ENCODE measurements around the gene MYO3B.

Gene MYO3B

DNA sequence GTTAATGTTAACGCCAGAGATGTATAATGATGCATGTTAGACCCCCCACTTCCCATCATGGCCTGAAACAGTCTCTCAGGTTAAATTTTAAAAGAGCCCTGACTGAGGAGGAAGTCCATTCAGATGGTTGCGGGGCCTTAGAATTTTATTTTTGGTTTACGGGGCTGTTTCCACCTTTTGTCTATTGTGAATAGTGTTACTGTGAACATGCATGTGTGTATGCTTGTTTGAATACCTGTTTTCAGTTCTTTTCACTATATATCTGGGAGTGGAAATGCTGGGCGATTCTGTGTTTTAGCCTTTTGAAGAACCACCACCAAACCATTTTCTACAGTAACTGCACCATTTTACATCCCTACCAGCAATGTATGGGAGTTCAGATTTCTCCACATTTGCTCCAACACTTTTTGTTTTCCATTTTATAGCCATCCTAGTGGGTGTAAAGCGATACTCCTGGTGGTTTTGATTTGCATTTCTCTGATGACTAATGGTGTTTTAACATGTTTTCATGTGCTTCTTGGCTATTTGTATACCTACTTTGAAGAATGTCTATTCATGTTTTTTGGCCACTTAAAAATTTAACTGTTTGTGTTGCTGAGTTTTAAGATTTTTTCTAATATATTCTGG is 133.0 kb downstream of the MYO3B start:
- DNase-seq (no peak), ATAC-seq (ENCODE audit: insufficient read depth, low read depth) (no peak)
- no peak overlapping the region for H3K9ac ChIP-seq (ENCODE audit: low read depth, low read length)
- H3K4me1 ChIP-seq (ENCODE audit: insufficient read depth, low read length), result no peaks in the 10 kb centered on the region
- H3K4me3 ChIP-seq (ENCODE audit: low read depth in 1 of 2, low read length in 2 of 2), result no peak overlapping the region
- TF ChIP-seq CTCF (IDR thresholded peaks at IDR 0.05; ENCODE audit: borderline replicate concordance, extremely low read depth, low read length, poor library complexity, severe bottlenecking) (no peak), EZH2 (IDR thresholded peaks at IDR 0.05; ENCODE audit: borderline replicate concordance, low read depth, low read length, severe bottlenecking) (no peak)
- H3K27ac ChIP-seq (ENCODE audit: low read length), result no peak overlapping the region
- peaks cover 4% of the 10 kb centered on the region for H3K27me3 ChIP-seq (ENCODE audit: insufficient read depth, low read length, poor library complexity)
- H3K79me2 ChIP-seq (ENCODE audit: insufficient read depth, low read length), result no peaks in the 10 kb centered on the region
- H3K9me3 ChIP-seq (ENCODE audit: insufficient read depth, low read length, severe bottlenecking), result no peaks in the 10 kb centered on the region
- no peaks in the 10 kb centered on the region for H3K36me3 ChIP-seq (ENCODE audit: insufficient read depth, low read length)
- no peak overlapping the region for H3K4me2 ChIP-seq (ENCODE audit: insufficient read depth, low read length)
- H2AFZ ChIP-seq (ENCODE audit: low read depth, low read length), result no peak overlapping the region
- no peaks in the 10 kb centered on the region for H4K20me1 ChIP-seq (ENCODE audit: insufficient read depth, low read length)

DNA sequence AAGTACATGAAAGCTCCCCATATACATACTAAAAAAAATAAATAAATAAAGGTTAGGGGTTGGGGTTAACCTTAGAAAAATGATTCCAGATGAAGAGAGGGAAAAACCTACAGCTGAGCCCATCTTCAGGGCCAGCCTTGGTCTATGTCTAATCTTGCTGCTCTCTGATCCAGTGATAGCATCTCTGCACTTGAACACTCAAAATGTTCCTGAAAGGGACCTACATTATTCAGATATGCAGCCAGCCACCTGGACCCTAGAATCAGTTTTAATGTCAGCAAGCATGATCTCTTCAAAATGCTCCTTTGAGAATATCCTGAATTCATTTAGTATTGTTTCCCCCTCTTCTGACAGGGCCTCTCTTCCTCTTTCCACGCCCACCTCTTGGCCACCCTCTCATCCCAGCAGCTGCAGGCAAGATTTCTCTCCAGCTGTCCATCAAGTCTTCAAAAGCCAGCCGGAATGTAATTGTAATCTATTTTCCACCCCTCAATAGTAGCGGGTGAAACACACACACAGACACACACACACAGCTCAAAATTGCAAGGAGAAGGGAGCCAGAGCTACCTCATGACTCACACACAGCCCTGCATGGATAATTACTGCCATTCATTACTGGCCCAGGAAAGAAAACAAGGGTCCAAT is 135.5 kb downstream of the MYO3B start:
- TF ChIP-seq CTCF (IDR thresholded peaks at IDR 0.05; ENCODE audit: borderline replicate concordance, extremely low read depth, low read length, poor library complexity, severe bottlenecking) (no peak), EZH2 (IDR thresholded peaks at IDR 0.05; ENCODE audit: borderline replicate concordance, low read depth, low read length, severe bottlenecking) (no peak)
- H3K36me3 ChIP-seq (ENCODE audit: insufficient read depth, low read length), result no peaks in the 10 kb centered on the region
- no peaks in the 10 kb centered on the region for H3K4me1 ChIP-seq (ENCODE audit: insufficient read depth, low read length)
- no peak overlapping the region for H3K4me2 ChIP-seq (ENCODE audit: insufficient read depth, low read length)
- H3K79me2 ChIP-seq (ENCODE audit: insufficient read depth, low read length), result no peaks in the 10 kb centered on the region
- no peaks in the 10 kb centered on the region for H3K27me3 ChIP-seq (ENCODE audit: insufficient read depth, low read length, poor library complexity)
- H2AFZ ChIP-seq (ENCODE audit: low read depth, low read length), result no peak overlapping the region
- DNase-seq (no peak), ATAC-seq (ENCODE audit: insufficient read depth, low read depth) (no peak)
- H3K9me3 ChIP-seq (ENCODE audit: insufficient read depth, low read length, severe bottlenecking), result no peaks in the 10 kb centered on the region
- H3K27ac ChIP-seq (ENCODE audit: low read length), result no peak overlapping the region
- no peaks in the 10 kb centered on the region for H4K20me1 ChIP-seq (ENCODE audit: insufficient read depth, low read length)
- no peak overlapping the region for H3K4me3 ChIP-seq (ENCODE audit: low read depth in 1 of 2, low read length in 2 of 2)
- H3K9ac ChIP-seq (ENCODE audit: low read depth, low read length), result no peak overlapping the region

GRCh38 chr2:170313992-170314348 is 136.0 kb downstream of the MYO3B start:
- Histone ChIP-seq H3K27ac (ENCODE audit: low read length) (no peak overlapping the region), H3K27me3 (ENCODE audit: insufficient read depth, low read length, poor library complexity) (no peaks in the 10 kb centered on the region), H3K9me3 (ENCODE audit: insufficient read depth, low read length, severe bottlenecking) (no peaks in the 10 kb centered on the region), H3K4me2 (ENCODE audit: insufficient read depth, low read length) (no peak overlapping the region), H2AFZ (ENCODE audit: low read depth, low read length) (no peak overlapping the region), H3K4me1 (ENCODE audit: insufficient read depth, low read length) (no peaks in the 10 kb centered on the region), H3K4me3 (ENCODE audit: low read depth in 1 of 2, low read length in 2 of 2) (no peak overlapping the region), H3K79me2 (ENCODE audit: insufficient read depth, low read length) (no peaks in the 10 kb centered on the region), H4K20me1 (ENCODE audit: insufficient read depth, low read length) (no peaks in the 10 kb centered on the region), H3K36me3 (ENCODE audit: insufficient read depth, low read length) (no peaks in the 10 kb centered on the region), H3K9ac (ENCODE audit: low read depth, low read length) (no peak overlapping the region)
- DNase-seq (no peak), ATAC-seq (ENCODE audit: insufficient read depth, low read depth) (no peak)
- no peak for TF ChIP-seq EZH2 (IDR thresholded peaks at IDR 0.05; ENCODE audit: borderline replicate concordance, low read depth, low read length, severe bottlenecking)
- TF ChIP-seq CTCF (IDR thresholded peaks at IDR 0.05; ENCODE audit: borderline replicate concordance, extremely low read depth, low read length, poor library complexity, severe bottlenecking), result no peak

Measured in DND-41 (cell line).